HG02884 (cell line): ENCODE results near the gene CATSPER3.

Experiments
- ATAC-seq: cut with Tn5 transposase; IDR thresholded peaks from one replicate; pipeline ENCODE4 v1.9.1; 2021; ENCODE audit warnings: mild to moderate bottlenecking, moderate library complexity; ENCODE audit not compliant: unreplicated experiment

The CATSPER3 gene

DNA sequence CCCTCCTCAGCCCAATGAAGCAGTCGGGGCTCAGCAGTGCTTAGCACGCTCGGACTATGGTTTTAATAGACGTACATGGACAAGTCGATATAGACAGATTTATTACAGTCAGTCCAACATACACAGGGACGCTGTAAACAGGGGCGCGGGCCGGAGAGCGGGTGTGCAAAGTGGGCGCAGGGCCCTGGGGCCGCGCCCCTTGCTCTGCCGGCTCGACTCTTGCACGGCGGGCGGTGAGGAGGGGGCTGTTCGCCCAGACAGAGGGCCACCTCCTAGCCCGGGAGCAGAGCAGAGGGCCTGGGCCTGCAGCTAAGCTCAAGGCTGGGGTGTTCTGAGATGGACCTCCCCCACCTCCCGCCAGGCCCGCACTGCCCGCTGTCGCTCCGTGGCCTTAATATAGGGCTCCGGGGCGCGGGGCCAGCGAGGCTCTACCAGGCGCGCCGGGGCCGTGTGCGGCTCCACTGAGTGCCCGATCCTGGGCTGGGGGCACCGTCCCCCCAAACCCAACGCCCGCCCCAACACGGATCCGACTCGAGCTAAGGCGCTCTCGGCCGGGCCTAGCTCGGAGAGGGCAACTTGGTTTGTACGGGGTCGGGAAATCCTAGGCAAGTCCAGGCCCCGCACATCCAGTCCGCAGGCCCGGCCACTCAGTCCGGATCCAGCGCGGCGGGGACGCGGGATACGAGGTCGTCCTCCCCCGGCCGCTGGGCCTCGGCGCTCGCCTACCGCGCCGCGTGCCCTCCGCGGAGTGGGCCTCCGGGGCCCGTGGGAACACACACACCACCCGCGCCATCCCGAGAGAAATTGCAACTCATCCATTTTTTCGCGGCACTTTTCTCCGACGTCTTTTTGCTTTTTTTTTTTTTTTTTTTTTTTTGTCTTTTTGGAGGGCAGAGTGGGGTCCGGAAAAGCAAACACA lies 60.2 kb downstream of the CATSPER3 start:
- ATAC-seq = no peak

DNA sequence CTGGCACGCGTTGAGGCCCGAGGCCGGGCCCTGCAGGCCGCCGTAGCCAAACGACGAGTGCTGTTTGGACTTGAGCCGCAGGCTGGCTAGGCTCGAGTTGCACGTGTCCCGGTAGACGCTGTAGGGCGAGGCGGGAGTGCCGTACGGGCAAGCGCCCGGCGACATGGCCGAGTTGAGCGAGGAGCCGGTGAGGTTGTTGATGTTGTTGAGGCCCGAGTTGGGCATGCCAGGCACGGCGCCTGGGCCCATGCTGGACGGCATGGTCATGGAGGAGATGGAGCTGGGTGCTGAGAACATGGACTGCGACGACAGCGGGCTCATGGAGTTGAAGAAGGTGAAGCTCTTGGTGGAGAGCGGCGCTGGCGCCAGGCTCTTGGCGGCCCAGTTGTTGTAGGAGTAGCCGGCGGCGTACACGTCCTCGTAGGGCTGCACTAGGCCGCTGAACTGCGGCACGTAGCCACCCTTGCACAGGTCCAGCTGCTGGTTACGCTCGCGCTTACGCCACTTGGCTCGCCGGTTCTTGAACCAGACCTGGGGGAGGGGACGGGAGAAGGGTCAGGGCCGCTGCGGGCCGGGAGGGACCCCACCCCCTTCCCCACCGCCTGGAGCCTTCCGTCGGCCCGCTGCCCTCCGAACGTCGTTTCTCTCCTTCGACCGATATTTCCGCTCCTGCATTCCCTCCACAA lies 61.2 kb downstream of the CATSPER3 start:
- no peak for ATAC-seq

DNA sequence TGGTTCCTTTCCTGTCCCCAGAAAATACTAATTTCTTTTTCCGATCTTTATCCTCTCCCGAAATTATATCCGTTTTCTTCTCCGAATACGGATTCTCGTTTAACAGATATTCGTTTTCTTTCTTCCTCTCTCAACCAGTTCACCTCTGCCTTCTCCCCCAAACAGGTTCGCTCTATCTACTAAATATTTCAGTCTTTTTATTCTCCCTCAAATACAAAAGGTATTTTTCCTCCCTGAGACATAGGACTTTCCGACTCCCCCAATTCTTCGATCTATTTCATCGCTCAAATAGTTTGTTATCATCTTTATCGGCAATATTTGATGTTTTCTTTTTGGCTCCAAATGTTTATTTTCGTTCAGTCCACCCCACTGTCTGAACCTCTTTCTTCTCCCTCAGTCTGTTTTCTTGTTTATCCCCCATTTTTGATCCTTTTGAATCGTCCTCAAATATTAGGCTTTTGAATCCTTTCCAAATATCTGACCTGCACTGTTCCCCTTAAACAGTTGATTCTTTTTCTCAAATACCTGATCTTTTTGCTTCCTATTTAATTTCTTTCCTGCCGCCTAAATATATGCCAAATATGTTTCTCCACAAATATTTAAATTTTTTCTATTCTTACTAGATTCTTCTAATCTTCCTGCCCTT lies 61.9 kb downstream of the CATSPER3 start:
- no peak for ATAC-seq

DNA sequence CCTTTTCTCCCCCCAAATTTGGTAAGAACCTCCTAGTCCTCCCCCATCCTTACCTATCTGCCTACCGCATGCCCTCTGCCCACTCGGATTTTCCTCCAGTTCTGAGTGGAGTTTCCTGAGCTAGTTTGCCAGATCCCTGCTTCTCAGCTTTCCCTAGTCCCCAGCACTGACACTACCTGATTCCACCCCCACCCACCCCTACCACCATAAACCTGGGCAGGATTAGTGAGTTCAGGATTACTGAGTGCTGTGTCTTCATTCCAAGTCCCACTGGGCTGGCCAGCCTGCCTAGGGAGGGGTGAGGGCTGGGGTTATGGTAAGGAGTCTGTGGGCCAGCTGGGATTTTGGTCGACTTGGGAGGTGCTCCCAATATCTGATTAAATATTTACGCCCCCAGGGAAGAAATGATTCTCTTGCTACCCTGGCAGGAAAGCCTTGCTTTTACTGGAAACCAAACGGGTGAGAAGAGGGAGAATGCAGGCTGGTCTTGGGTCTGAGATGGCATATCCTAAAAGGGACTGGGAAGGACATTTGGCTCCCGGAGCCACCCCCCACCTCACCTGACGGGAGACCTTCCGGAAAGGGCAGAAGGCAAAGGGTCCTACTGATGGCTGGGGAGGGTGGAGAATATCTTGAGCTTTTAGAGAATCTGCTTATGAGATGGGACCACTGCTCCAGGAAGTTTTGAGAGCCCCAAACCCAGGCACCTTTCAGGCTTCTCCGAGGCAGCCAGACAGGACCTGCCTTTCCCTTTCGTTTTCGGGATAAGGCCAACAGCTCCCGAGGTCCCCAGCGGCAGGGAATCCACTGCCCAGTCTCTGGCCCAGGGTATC lies 62.6 kb downstream of the CATSPER3 start:
- ATAC-seq = no peak

DNA sequence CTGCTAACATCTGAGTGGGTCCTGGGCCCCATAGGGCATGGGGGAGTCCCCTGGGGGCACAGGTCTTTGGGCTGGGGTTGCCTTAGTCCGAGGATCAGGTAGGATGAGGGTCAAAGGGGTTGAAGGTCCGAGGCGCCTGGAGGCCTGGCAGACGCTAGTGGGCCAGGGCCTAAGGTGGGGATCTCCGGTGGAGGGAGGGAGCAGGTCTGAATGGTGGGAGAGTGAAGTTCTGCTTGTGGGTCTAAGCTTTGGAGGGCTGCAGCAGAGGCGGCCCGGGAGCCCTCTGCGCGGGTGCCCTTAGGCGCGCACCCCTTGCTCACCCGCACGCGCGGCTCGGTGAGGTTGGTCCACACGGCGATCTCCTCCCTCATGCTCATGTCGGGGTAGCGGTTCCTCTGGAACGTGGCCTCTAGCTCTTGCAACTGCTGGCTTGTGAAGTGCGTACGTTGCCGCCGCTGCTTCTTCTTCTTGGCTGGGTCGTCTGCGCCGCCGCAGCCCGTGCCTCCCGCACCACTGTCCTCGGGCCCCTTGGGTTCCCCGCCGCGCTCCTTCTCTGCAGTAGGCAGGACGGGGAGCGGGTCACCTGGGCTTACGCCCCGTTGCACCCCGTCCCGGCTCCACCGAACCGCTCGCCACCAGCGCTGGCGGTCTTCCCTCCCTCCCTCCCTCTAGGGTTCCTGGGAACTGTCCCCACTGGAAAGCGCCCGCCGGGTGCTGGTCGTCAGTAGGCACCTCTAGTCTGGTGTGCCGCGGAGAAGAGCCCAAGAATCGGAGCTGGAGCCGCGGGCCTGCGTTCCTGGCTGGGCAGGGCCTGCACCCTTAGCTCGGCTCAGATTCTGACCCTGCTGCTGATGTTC lies 63.5 kb downstream of the CATSPER3 start:
- no peak for ATAC-seq

DNA sequence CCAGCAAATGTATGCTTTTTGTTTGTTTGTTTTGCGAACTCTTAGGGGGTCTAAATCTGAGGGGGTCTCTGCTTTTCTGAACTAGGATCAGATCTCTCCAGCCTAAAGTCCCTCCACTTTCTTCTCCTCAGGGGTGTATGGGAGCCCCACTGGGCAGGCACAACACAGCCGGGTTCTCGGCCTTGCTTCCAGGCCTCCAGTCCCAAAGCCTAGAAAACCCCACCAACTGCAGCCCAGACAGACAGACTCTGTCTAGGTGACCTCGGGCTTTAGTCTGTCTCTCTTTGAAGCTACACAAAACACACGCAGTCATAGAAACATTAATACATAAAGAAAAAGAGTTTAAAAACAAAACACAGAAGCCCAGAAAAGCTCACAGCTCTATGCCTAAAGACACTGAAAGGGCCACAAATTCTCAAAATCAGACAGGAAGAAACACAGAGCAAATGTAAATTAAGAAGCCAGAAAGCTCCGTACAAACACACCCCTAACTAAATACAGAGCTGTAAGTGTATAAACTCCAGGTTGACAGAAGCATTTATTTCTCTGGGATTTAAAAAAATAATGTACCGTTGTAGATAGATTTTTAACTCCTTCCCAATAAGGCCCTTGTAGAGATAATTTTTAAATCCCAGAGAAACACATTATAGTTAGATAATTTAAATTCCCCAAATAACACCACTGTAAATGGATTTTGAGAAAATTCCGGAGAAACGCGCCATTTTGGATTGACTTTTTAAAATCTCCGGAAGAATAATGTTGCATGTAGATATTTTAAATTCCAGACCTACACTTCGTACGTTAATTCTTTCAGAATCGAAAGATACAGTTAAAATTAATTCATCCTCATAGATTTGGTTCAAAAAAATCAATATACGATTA lies 64.3 kb downstream of the CATSPER3 start:
- no peak for ATAC-seq

DNA sequence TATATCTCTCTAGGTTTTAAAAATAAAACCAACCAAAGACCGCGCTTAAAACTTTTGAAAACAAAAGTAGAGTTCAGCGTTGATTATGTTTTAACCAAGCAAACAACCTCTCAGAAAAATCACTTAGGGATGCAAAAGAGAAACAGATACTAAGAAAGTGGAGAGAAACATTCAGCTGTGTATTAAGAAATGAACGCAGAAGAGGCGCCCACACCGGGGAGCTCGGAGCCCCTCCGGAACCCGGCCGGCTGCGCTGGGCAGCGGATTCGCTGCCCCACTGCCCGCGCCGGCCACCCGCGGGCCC lies 64.9 kb downstream of the CATSPER3 start:
- no peak for ATAC-seq

DNA sequence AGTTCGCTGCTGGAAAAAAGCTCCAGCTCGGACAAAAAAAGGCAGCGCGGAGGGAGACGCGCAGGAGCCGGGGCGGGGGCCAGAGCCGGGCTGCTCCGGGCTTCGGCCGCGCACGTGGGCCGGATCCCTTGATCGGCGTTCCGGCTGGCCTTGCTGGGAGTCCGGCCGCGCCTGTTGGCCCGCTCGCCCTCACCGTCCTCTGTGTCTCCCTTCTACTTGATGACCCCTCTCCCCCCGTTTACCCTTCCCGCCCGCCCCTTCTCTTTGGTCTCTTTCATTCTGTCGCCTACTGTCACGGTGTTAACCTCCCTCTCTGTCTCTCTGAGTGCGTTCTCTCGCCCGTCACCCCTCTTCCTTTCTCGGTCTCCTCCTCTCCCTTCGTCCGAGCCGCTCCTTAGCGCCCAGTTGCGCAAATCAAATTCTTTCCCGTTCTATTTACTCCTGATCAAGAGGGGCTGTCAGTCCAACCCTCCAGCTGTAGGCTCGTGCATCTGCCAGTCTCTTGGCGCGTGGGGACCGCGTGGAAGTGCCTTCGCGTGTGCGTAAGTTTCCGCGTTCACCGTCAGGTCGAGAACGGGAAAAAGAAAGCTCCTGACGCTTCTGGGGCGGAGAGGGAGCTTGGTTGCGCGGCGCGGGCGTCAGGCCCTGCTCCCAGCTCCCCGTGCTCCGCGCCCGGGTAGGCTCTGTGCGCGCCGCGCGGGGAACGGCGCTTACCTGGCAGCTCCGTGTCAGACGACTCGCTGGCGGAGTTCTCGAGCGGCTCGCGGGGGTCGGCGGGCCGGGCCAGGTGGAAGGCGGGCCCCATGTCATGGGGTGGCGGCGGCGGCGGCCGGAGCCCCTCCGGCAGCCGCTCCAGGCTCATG lies 65.5 kb downstream of the CATSPER3 start:
- ATAC-seq = no peak

DNA sequence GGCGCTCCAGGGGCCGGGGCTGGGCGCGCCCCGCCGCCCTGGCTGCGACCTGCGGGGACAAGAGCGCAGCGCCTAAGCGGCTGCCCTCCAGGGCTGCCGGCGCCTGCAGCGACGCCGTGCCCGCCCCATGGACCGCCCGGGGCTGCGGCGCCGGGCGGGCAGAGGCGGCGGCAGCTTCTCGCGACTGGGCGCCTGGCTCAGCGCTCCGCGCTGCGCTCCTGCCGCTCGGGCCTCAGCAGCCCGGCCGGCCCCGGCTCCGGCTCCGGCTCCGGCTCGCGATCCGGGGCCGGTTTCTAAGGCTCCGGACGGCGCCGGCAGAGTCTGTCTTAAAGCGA lies 66.2 kb downstream of the CATSPER3 start, which contains the start of gene PITX1:
PITX1 (minus strand) TSS at position 328 of the 335 bp plus-strand sequence. CDS start 347 bp downstream, outside the sequence.
- no peak for ATAC-seq

DNA sequence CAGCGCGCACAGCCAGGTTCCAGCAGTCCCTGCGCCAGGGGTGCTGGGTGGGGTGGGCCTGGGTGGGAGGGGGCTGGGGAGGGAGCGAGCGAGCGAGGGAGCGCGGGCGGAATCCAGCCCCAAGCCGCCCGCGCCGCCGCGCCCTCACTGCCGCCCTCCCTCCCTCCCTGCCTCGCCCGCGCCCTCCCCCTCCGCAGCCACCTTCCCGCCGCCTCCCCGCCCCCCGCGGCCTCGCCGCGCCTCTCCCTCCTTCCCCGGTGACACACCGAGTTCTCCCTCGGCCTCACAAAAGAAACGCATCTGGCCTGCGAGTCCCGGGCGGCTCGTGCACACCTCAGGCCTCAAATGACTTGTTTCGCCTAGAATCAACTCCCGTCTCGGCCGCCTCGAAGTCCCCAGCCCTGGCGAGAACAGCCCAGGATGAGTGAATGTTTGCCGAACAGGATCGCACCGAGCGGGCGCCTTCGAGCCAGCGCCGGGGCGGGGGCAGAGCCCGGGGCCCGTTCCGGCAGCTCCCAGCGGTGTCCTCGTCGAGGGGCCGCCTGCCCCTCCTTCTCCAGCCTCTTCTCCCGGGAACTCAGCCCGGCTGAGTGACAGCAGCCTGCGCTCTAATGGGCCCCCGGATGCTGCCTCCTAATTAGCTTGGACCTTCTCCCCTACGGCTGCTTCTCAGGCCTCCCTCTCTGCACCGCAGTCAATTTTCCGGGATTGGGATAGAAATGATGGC lies 66.7 kb downstream of the CATSPER3 start:
- ATAC-seq = no peak

DNA sequence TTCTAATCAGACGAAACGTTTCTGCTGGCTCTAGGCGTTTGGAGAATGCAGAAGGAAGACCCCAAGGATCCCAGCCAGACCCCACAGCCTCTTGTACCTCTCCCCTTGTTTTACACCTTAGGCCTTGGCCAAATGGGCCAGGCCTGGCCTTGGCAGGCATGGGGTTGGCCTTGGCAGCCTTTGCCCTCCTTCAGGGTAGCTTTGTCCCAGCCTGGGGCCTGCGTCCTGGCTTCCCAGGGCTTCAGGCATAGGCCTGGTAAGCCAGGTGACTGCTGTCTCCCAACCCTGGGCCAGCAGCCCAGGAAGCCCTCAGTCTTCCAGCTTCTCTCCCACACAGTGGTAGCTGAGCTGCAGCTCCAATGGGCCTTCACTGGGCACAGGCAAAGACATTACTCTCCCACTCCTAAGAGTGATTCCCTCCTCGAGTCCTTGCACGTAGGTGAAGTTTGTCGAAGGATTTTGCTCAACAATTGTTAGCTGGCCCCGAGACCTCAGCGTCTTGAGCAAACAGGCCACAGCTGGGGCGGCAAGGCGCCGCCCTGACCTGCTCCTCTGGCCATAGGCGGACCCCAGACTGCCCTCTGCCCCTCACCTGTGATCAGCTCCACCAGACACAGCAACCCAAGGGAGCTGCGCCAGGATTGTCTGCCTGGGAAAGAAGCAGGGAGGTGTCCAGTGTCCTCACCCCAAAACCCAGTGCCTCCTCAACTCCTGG lies 67.4 kb downstream of the CATSPER3 start:
- ATAC-seq = no peak

DNA sequence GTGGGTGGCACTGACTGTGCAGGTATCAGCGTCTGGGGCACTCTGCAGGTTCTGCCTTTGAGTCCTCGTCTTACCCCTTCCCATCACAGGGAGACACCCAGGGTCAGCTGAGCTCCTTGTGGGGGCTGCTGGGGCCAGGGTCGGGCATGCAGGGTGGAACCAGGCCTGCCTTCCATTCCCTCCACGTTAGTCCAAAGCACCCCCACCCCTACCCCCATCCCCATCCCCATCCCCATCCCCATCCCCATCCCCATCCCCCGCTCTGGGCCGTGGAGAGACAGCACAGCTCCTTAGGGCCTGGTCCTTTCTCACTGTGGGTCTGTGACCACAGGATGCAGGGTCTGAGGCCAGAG lies 67.9 kb downstream of the CATSPER3 start:
- no peak for ATAC-seq

DNA sequence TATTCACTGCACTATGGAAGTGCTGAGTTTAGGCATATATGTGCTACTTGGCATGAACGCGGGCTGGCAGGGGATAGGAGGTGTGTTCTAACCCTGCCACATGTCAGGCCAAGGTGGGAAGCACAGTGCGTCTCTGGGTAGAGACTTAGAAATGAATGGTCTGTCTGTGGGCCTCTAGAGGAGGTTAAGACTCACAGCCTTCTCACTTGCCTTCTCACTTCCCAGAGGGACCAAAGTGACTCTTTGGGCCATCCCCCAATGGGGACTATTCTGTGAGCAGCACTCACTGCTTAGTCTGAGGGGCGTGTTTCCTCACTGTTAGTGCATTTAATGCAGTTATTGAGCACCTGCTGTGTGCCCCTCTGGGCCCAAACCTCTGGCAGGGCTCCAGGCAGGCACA lies 68.7 kb downstream of the CATSPER3 start:
- no peak for ATAC-seq

DNA sequence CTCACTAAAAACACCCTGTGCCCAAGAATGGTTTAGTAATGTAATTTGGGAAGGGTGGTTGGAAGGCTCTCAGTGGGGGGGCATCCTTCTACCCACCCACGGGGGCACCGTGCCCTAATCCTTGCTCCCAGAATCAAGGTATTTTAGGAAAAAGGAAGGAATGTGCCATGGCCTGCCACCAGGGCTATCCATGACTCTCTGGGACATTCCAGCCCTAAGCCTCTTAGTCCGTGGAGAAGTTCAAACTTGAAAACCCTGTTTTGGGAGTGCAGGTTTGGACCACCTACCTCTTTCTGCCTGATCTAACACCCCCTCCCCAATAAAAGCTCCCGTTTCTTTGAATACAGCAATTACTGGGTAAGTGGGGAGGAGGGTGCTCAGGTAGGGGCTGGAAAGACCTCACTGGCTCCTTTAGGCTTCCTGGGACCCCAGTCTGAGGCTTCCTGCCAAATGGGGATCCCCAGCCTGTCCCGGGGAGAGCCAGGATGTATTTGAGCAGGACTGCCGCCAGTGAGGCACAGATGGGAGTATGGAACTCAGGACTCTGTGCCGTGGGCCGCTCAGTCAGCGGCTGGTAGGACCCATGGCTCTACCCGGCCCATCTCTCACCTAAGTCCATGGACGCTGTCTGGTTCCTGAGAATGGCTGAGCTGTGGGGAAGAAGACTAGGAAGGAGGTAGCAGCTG lies 70.0 kb downstream of the CATSPER3 start:
- ATAC-seq = no peak

DNA sequence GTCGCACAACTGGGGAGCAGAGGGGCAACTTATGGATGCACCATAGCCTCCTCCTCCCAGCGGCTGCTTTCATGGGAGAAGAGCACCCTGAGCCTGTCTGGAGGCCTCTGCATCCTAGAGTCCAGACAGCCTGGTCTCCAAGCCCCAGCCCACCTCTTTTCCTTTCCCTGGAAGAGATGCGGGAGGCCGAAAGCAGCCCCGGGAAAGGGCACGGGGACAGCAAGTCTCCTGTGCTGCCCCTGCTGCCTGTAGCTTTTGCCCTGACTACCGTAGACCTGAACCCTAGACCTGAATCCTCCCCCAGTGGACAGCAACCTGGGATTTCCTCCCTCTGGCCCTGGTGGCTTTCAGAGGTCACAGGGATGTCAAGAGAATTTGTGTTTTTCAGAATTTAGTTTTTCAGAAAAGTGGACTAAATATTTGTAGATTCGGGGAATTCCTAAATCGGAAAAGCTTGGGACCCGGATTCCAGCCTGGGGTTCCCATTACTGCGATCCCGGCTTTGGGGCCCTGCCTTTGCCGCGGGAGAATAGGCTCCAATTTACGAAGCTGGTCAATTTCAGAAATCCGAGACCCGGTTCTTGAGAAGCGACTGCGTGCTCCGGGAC lies 70.6 kb downstream of the CATSPER3 start:
- ATAC-seq = no peak

DNA sequence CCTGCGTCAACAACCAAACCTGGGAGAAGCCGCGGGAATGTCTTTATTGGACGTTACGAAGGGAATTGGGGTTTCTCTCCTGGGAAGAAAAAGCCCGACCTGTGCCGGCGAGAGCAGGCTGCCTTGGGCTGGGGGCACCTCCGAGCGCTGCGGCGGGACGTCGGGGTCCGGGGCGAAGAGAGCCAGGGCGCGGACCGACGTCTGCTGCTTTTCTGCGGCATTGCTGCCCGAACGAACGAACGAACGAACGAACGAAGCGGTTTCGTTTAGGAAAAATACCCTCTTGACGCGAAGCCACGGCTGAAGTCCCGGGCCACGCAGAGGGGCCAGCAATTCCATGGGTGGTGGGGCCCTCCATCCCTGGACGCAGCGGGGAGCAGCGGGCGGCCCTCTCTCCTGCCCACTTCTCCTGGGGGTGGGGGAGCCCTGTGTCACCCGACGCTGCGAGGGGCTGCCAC lies 71.1 kb downstream of the CATSPER3 start:
- ATAC-seq = no peak
